ENCODE results near the gene NRXN3.

The NRXN3 gene

DNA sequence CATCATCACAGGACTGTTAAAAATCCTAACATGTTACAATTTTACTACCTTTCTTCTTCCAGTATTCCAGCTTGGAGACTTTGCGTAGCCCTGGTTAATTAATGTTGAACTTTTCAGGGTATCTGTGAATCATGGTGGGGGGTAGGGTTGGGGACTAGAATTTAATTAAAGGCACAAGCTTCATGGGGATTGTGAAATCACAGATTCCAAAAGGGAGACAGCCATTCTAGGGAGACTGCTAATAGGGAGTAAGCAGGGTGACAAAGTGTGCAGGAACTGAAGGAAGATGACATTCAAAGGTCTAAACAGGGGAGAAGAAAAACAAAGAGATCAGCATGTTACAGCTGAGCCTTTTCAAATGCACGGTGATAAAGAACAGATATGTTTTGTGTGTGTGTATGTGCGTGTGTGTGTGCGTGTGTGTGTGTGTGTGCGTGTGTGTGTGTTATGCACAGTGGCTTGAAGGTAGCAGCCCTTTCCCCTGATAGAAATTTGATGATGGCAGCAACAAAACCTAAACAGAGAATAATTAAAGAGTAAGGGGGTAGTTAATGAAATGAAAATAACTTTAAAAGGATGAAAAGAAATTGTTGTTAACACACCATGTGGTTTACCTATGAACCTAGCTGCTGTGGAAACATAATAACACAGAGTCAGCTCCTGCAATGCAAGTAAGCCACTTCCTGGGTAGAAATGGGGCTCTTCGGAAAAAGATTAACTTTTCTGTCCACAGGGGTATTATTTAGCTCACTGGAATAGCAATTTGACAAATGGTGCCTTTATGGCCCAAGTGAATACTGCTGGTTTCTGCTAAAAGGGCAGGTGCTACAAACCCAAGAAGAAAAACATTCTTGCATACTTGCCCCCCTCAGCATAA is 1459.5 kb downstream of the NRXN3 start:
- no peak overlapping the region for H3K4me2 ChIP-seq

GRCh38 chr14:79630288-79630960 is 1460.3 kb downstream of the NRXN3 start:
- TF ChIP-seq Cebpa-rat (IDR thresholded peaks at IDR 0.05), result no peak
- H3K9ac ChIP-seq, result no peak overlapping the region
- H4K20me1 ChIP-seq, result no peaks in the 10 kb centered on the region
- H3K4me3 ChIP-seq, result no peak overlapping the region
- no peaks in the 10 kb centered on the region for H3K4me1 ChIP-seq
- H3K4me2 ChIP-seq, result no peak overlapping the region
- no peak overlapping the region for H3K27ac ChIP-seq
- H3K36me3 ChIP-seq, result no peaks in the 10 kb centered on the region
- H3K27me3 ChIP-seq, result no peaks in the 10 kb centered on the region
- peaks cover 10 to 20% (median 16%) of the 10 kb centered on the region in 11 experiments; a peak in 21 of 22 replicates for H3K9me3 ChIP-seq (replicated peaks in 1 of 11)

More for the DNA sequence above, 1459.5 kb downstream of the NRXN3 start:
- Histone ChIP-seq H3K9me3 (replicated peaks in 1 of 11) (peaks cover 8 to 20% (median 16%) of the 10 kb centered on the region in 11 experiments; a peak in 21 of 22 replicates), H3K4me1 (no peaks in the 10 kb centered on the region), H4K20me1 (no peaks in the 10 kb centered on the region), H3K9ac (no peak overlapping the region), H3K36me3 (no peaks in the 10 kb centered on the region), H3K4me3 (no peak overlapping the region), H3K27ac (no peak overlapping the region), H3K27me3 (no peaks in the 10 kb centered on the region)
- TF ChIP-seq Cebpa-rat (IDR thresholded peaks at IDR 0.05), result no peak

DNA sequence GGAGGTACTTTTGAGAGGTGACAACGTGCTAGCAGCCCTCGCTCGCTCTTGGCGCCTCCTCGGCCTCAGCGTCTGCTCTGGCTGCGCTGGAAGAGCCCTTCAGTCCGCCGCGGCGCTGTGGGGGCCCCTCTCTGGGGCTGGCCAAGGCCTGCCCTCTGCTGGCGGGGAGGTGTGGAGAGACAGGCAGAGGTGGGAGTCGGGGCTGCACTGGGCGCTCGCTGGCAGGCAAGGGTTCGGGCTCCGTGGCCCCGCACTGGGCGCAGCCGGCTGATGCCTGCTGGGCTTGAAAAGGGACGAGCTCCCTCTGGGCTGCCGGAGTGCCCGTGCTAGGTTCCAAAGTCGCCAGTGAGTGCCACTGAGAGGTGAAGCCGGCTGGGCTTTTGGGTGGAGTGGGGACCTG is 1461.1 kb downstream of the NRXN3 start:
- Histone ChIP-seq H3K27ac (no peak overlapping the region), H3K9me3 (replicated peaks in 1 of 11) (peaks cover 13 to 26% (median 18%) of the 10 kb centered on the region in 11 experiments; a peak in 21 of 22 replicates), H3K4me1 (no peaks in the 10 kb centered on the region), H3K36me3 (no peaks in the 10 kb centered on the region), H4K20me1 (no peaks in the 10 kb centered on the region), H3K4me2 (no peak overlapping the region), H3K9ac (no peak overlapping the region), H3K27me3 (no peaks in the 10 kb centered on the region), H3K4me3 (no peak overlapping the region)
- no peak for TF ChIP-seq Cebpa-rat (IDR thresholded peaks at IDR 0.05)

DNA sequence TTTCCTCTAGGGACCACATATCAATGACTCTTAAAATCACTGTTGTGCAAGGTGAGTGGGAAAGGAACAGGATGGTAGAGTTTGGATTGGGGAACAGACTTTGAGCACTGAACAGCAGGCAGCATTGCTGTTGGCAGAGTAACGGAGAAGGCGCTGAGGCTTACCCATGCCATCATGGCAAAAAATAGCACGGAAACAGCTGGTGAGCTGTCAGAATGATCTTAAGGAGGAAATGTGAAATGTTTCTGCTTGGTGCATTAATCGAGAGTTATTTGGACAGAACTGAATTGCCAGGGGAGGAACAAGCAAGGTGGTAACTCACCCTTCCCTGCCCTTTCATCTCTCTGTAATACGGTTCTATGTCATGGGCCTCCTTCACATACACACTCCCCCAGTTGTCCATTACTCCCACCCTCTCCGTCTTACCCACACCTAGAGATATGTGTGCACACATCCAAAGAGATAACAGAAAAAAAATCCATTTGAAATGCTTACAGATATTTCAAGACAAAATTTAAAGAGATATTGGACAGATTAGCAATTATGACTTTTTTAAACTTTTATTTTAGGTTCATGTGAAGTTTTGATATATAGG is 1468.6 kb downstream of the NRXN3 start:
- H3K27me3 ChIP-seq, result no peaks in the 10 kb centered on the region
- H3K36me3 ChIP-seq, result no peaks in the 10 kb centered on the region
- no peak overlapping the region for H3K4me3 ChIP-seq
- H3K4me1 ChIP-seq, result peaks cover 0 to 20% (median 13%) of the 10 kb centered on the region in 10 experiments; a peak in 14 of 20 replicates
- peaks cover 0 to 8% (median 4%) of the 10 kb centered on the region in 11 experiments; a peak in 4 of 22 replicates for H3K9me3 ChIP-seq (replicated peaks in 1 of 11)
- peak overlapping the region in 8 of 11 experiments; percentile 12 to 64 (median 52); a peak in 13 of 22 replicates for H3K4me2 ChIP-seq
- H3K27ac ChIP-seq, result peak overlapping the region in 1 of 11 experiments; percentile 51; a peak in 2 of 22 replicates
- TF ChIP-seq Cebpa-rat (IDR thresholded peaks at IDR 0.05), result no peak
- H3K9ac ChIP-seq, result no peak overlapping the region
- no peaks in the 10 kb centered on the region for H4K20me1 ChIP-seq

DNA sequence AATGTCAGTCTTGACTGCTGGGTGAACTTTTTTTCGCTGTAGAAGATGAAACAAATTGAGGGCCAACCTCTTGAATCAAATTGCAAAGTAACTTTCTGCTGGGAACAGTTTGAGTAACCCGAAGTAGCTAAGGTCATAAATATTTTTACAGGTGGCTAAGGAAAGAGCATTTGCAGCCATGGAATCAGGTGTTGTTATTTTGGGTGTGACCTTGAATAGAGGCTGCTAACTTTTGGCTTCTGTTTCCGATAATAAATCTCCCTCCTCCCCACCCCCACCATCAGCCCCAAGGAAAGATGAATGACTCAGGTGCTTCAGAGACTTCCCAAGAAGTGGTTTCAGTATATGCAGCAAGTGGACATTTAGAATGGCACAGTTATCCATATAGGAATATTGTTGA is 1469.4 kb downstream of the NRXN3 start:
- Histone ChIP-seq H3K9ac (no peak overlapping the region), H3K4me3 (no peak overlapping the region), H4K20me1 (no peaks in the 10 kb centered on the region), H3K9me3 (replicated peaks in 1 of 11) (peaks cover 0 to 8% (median 4%) of the 10 kb centered on the region in 11 experiments; a peak in 4 of 22 replicates), H3K27ac (peak overlapping the region in 1 of 11 experiments; percentile 51; a peak in 1 of 22 replicates), H3K4me2 (peak overlapping the region in 4 of 11 experiments; percentile 50 to 58 (median 56); a peak in 6 of 22 replicates), H3K4me1 (peaks cover 0 to 20% (median 13%) of the 10 kb centered on the region in 10 experiments; a peak in 14 of 20 replicates), H3K36me3 (no peaks in the 10 kb centered on the region), H3K27me3 (no peaks in the 10 kb centered on the region)
- no peak for TF ChIP-seq Cebpa-rat (IDR thresholded peaks at IDR 0.05)

DNA sequence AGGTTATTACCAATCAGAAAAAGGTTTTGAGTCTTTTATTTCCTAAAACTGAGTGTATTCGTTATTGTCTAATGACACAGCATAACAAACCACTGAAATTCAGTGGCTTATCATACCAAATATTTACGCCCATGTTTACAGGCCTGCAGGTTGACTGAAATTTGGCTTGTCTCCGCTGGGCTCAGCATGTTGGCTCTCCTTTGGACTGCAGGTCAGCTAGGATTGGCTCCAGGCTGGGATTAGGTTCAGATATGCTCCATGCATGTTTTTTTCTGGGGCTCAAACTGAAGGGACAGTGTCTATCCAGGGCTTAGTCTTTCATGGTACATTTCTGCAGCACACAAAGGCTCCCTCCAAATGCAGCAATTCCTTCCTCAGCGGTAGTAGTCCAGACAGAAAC is 1471.2 kb downstream of the NRXN3 start:
- TF ChIP-seq Cebpa-rat (IDR thresholded peaks at IDR 0.05), result no peak

DNA sequence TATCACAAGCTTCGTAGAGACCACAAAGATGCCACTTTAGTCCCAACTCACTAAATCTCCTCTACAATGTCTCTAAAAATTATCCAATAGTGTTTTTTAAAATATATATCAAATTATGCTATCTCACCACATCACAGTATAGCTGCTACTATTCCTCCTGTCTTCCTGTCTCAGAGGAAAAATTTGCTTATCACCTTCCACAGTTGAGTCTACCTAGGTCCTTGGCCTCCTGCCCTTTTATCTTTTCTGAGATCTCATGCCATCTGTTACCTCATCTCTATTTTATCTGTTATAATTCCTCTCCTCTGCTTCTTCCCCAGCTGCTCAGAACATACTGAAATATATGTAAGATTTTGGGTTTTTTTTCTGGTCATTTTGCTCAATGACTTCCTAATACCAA is 1473.0 kb downstream of the NRXN3 start:
- H3K4me3 ChIP-seq, result no peak overlapping the region
- H3K27ac ChIP-seq, result no peak overlapping the region
- H3K4me2 ChIP-seq, result no peak overlapping the region
- no peaks in the 10 kb centered on the region for H3K36me3 ChIP-seq
- H3K9me3 ChIP-seq (replicated peaks in 1 of 11), result no peaks in the 10 kb centered on the region
- no peak for TF ChIP-seq Cebpa-rat (IDR thresholded peaks at IDR 0.05)
- H3K27me3 ChIP-seq, result no peaks in the 10 kb centered on the region
- H4K20me1 ChIP-seq, result no peaks in the 10 kb centered on the region
- no peak overlapping the region for H3K9ac ChIP-seq
- H3K4me1 ChIP-seq, result peaks cover 0 to 16% (median 12%) of the 10 kb centered on the region in 10 experiments; a peak in 14 of 20 replicates

More for the DNA sequence above, 1471.2 kb downstream of the NRXN3 start:
- H3K9me3 ChIP-seq (replicated peaks in 1 of 11), result no peaks in the 10 kb centered on the region
- H3K4me1 ChIP-seq, result peaks cover 0 to 20% (median 13%) of the 10 kb centered on the region in 10 experiments; a peak in 14 of 20 replicates
- no peak overlapping the region for H3K27ac ChIP-seq
- no peaks in the 10 kb centered on the region for H3K27me3 ChIP-seq
- no peak overlapping the region for H3K4me3 ChIP-seq
- no peak overlapping the region for H3K4me2 ChIP-seq
- H4K20me1 ChIP-seq, result no peaks in the 10 kb centered on the region
- no peaks in the 10 kb centered on the region for H3K36me3 ChIP-seq
- no peak overlapping the region for H3K9ac ChIP-seq

GRCh38 chr14:79645753-79646362 is 1475.7 kb downstream of the NRXN3 start:
- H3K4me2 ChIP-seq, result no peak overlapping the region
- H3K4me1 ChIP-seq, result no peaks in the 10 kb centered on the region
- H3K27ac ChIP-seq, result no peak overlapping the region

More at GRCh38 chr14:79645753-79646362, 1475.7 kb downstream of the NRXN3 start:
- no peak for TF ChIP-seq Cebpa-rat (IDR thresholded peaks at IDR 0.05)
- Histone ChIP-seq H4K20me1 (no peaks in the 10 kb centered on the region), H3K36me3 (no peaks in the 10 kb centered on the region), H3K27me3 (no peaks in the 10 kb centered on the region), H3K9me3 (replicated peaks in 1 of 11) (no peaks in the 10 kb centered on the region), H3K4me3 (no peak overlapping the region), H3K9ac (no peak overlapping the region)

Measured in BLaER1 treated with 17β-estradiol and CSF1 and Interleukin-3, amounts not matched to agents 10 nM and 100 nM (cell line).